ENCODE measurements around the gene MGRN1.

- TF ChIP-seq CTCF (conservative IDR thresholded peaks at IDR 0.05; ENCODE audit: low read depth, low read length) (no peak), EZH2phosphoT487 (IDR thresholded peaks at IDR 0.05; ENCODE audit: borderline replicate concordance, low read length) (no peak), EZH2 (IDR thresholded peaks at IDR 0.05; ENCODE audit: low read length, unreplicated experiment) (no peak)
These were observed 54.7 kb downstream of the MGRN1 start for GRCh38 chr16:4679156-4679849.
